Hematopoietic multipotent progenitor cell treated with erythropoietin and hydrocortisone succinate and interleukin-3 and kit ligand, for 8 days (in vitro differentiated cells): ENCODE results near the gene SECISBP2L.
"Not testable (repeated sequence)": the region's sequence is repeated elsewhere in the genome, so short reads cannot be mapped to it uniquely, and the experiment has no call there.

Experiments
- DNase-seq: peaks from one replicate; pipeline ENCODE4 v3.0.0-alpha.2; 2015

The SECISBP2L gene

GRCh38 chr15:48992096-48992495 is 54.1 kb downstream of the SECISBP2L start:
- no peak for DNase-seq

GRCh38 chr15:48989170-48989569 is 57.1 kb downstream of the SECISBP2L start:
- no peak for DNase-seq

GRCh38 chr15:48987142-48987541 is 59.1 kb downstream of the SECISBP2L start:
- DNase-seq, result no peak

DNA sequence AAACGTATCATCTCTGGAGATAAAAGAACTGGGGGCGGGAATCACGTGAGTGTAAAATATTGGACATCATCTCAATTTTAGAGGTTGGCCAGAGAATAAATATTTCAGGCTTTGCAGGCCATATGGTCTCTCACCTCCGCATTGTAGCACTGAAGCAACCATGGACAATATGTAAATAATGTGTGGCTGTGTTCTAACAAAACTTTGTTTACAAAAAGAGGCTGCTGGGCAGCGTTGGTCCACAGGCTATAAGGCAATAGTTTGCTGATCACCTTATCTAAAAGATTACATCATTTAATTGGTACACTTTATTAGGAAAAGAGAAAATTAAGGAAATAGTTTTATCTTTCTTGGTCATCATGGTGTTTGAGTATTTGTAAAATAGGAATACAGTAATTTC is 60.0 kb downstream of the SECISBP2L start:
- no peak for DNase-seq

DNA sequence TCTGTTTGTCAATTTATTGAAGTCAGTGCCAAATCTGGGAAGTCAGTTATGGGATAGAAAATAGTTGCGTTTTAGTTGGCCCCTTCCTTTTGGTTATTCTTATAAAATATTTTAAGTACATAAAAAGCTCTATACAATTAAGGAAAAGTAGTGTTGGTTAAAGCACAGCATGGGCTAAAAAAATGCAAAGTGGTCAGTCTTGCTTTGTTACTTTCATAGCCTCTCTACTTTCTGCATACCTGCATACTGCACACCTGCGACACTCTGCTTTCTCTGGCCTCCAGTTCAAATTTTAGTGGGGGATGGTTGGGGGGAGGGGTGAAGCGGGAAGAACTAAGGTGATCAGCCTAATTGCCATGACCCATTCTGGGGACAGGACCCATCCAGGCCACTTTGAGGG is 60.7 kb downstream of the SECISBP2L start:
- DNase-seq, result no peak

- DNase-seq, result no peak
Observed at GRCh38 chr15:48984811-48985352, 61.4 kb downstream of the SECISBP2L start.

DNA sequence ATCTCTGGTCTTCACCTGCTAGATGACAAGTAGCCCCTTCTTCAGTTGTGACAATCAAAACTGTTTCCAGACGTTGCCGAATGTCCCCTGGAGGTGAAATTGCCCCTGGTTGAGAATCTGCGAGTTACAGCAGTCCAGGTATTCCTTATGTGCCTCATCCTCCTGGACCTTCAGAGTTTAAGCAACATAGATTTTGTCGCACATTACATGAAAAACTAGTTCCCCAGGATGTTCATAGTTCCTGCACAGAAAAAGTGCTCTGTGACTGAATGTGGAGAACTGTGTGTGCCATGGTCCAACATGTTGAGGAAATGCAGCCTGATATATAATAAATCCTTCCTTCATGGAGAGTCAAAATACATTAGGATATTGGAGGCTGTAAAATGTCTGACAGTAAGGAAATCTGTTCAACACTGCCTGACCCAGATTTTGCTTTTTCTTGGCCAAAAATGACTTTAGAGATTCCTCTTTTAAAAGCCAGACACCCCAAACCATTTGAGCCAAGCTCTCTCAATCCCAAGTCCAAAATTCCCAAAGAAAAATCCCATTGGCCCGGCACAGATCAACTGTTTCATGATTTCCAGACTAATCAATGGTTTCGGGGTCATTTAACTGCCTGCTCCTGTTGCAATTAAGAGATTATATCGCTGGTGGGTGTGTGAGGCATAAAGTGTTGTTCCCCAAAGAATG is 62.1 kb downstream of the SECISBP2L start:
- DNase-seq, result no peak

- no peak for DNase-seq
Observed at GRCh38 chr15:48983300-48983699, 62.9 kb downstream of the SECISBP2L start.

- DNase-seq, result no peak
Observed at GRCh38 chr15:48981941-48982340, 64.3 kb downstream of the SECISBP2L start.

DNA sequence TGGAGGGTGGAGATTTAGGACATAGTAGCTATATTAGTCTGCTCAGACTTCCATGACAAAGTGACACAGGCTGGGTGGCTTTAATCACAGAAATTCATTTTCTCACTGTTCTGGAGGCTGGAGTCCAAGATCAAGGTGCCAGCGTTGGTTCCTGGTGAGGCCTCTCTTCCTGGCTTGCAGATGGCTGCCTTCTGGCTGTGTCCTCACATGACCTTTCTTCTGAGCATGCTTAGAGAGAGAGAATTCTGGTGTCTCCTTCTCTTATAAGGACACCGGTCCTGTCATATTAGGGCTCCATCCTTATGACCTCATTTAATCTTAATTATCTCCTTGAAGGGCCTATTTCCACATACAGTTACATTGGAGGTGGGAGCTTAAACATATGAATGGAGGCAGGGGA is 67.6 kb downstream of the SECISBP2L start:
- no peak for DNase-seq

DNA sequence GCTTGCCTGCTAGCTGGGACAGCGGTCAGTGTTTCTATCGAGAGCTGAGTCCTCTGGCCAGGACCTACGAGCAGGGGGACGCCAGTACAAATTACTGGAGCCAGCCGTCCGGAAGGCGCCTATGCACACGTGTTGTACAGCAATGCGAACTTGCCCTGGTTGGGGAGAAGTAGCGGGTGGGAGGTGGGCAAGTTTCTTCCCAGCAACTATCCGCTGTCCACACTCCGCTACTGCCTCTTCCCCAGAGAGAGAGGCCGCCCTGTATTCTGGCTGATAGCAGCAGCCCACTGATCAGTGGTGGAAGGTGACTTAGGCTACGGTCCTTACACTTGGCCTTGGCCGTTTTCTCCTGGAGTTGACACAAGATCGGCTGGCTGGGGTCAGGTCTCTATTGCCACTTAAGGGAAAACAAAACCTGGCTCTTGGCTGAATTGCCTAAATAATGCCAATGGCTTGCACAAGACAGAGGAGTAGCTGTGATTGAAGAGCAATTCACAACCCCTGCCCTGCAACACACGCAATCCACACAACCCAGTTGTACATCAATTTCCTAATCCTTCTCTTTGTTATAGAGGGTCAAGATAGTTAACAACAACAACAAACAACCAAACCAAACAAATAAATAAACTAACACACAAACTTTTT is 69.7 kb downstream of the SECISBP2L start:
- DNase-seq, result no peak

GRCh38 chr15:48975472-48976419 is 70.5 kb downstream of the SECISBP2L start:
- peak; percentile 82 for DNase-seq

- no peak for DNase-seq
Observed at GRCh38 chr15:48974882-48975281, 71.4 kb downstream of the SECISBP2L start.

- no peak for DNase-seq
Observed at GRCh38 chr15:48972750-48973503, 73.3 kb downstream of the SECISBP2L start.

DNA sequence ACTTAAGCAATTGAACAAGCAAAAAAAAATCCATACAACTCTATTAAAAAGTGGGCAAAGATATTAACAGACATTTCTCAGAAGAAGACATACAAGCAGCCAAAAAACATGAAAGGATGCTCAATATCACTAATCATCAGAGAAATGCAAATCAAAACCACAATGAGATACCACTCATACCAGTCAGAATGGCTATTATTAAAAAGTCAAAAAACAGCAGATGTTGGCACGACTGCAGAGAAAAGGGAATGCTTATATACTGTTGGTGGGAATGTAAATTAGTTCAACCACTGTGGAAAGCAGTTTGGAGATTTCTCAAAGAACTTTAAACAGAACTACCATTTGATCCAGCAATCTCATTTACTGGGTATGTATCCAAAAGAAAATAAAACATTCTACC is 75.3 kb downstream of the SECISBP2L start:
- DNase-seq, result not testable (repeated sequence)

GRCh38 chr15:48968066-48968465 is 78.2 kb downstream of the SECISBP2L start:
- no peak for DNase-seq

DNA sequence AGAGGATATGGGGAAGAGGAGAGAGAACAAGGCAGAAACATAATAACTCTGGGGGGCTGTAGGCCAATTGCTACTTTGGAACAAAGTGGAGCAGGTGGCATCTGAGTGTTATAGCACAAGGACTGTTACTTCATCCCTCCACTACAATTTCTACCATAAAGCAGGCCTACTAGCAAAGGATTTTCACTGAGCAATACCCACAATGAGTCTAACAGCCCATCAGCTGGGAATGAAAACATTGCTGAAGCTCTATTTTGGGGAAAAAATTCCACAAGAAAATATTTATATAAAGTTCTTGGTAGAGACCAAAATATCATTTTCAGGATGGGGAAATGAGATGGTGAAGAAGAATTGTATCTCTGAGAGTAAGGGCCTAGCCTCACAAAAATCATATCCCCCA is 78.9 kb downstream of the SECISBP2L start:
- DNase-seq, result no peak

DNA sequence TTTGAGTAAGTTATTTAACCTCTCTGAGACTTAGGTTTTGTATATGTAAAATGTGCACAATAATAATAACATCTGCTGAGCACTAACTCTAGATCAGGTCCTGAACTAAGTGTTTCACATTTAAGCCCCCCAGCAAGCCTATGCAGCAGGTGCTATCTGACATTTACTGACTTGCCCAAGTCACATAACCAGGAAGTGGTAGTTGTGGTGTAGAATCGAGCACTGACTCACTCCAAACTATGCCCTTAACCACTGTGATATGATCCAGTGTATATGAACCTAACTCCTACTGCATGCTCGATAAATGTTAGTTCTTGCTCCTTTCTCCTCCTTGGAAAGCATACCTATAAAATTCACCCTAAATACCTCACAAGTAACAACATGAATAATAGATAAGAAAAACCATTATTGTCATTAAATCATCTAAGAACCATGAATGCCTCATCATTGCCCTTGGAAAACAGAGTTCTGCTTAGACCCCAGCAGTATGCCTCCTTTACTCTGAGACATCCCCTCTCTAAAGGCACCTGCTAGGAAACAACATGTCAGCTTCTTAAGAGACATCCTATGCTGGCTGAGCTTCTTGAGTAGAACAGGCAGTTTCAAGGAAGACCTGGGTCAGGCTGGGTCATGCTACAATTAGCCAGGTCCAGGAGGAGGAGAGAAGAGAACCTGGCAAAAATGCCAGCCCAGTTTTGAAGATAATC is 79.5 kb downstream of the SECISBP2L start:
- DNase-seq, result peak; percentile 53

- DNase-seq, result peak; percentile 29
Observed at GRCh38 chr15:48965972-48966371, 80.3 kb downstream of the SECISBP2L start.

DNA sequence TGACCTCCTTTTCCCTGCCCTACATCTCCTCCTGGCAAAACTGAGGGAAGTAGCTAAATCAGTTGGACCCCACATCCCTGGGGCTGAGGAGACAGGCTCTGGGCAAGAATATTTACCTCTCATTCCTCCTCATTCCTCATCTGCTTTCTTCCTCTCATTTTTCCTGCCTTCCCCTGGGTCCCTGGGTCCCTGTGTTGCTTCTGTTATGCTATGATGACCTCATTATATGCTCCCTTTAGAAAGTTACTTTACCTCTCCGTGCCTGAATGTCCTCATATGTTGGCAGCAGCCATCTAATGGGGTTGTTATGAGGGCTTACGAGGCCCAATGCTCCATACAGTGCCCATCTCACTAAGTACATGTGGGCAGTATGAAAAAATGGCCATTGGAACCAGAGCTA is 81.3 kb downstream of the SECISBP2L start:
- no peak for DNase-seq

GRCh38 chr15:48963524-48964113 is 82.6 kb downstream of the SECISBP2L start, which contains the start of gene SHC4:
Gene SHC4, minus strand, starts transcription at chr15:48963919. Its CDS starts 904 bp downstream, at chr15:48963015.
- peak; percentile 41 for DNase-seq
